Effector memory CD4-positive, alpha-beta T cell (primary cell): ENCODE measurements around the gene BTBD3.

Source experiments
- DNase-seq, 3 donors: peaks; one replicate each; pipeline ENCODE4 v3.0.0-alpha.2; 2020
- H3K27ac ChIP-seq: 2 replicates; pipeline ENCODE4 v1.7.0; 2013; ENCODE audit warnings: mild to moderate bottlenecking, low read length, moderate library complexity; ENCODE audit not compliant: insufficient read depth, poor library complexity, severe bottlenecking
- H3K27me3 ChIP-seq: replicated peaks from 2 replicates; pipeline ENCODE4 v1.7.0; 2013; ENCODE audit warnings: mild to moderate bottlenecking, low read length; ENCODE audit not compliant: insufficient read depth, control insufficient read depth, poor library complexity, severe bottlenecking
- H3K36me3 ChIP-seq: 2 replicates; pipeline ENCODE4 v1.7.0; 2013; ENCODE audit warnings: mild to moderate bottlenecking, low read length, moderate library complexity; ENCODE audit not compliant: control insufficient read depth, insufficient read depth
- H3K4me1 ChIP-seq: 2 replicates; pipeline ENCODE4 v1.7.0; 2013; ENCODE audit warnings: low read length, mild to moderate bottlenecking; ENCODE audit not compliant: control insufficient read depth, insufficient read depth, poor library complexity, severe bottlenecking
- H3K4me3 ChIP-seq: 2 replicates; pipeline ENCODE4 v1.7.0; 2013; ENCODE audit warnings: low read length, low read depth, mild to moderate bottlenecking; ENCODE audit not compliant: insufficient read depth, poor library complexity, severe bottlenecking
- H3K9me3 ChIP-seq: 2 replicates; pipeline ENCODE4 v1.7.0; 2013; ENCODE audit warnings: mild to moderate bottlenecking, low read length, moderate library complexity; ENCODE audit not compliant: control insufficient read depth

Gene BTBD3

GRCh38 chr20:11891776-11892545, 25.7 kb upstream of the BTBD3 start:
- no peak overlapping the region for H3K27ac ChIP-seq
- no peak for DNase-seq
- H3K27me3 ChIP-seq, result no peaks in the 10 kb centered on the region
- no peaks in the 10 kb centered on the region for H3K4me1 ChIP-seq
- H3K9me3 ChIP-seq, result no peaks in the 10 kb centered on the region
- no peak overlapping the region for H3K4me3 ChIP-seq
- no peaks in the 10 kb centered on the region for H3K36me3 ChIP-seq

- Histone ChIP-seq H3K4me1 (no peaks in the 10 kb centered on the region), H3K27me3 (no peaks in the 10 kb centered on the region), H3K36me3 (no peaks in the 10 kb centered on the region), H3K4me3 (no peak overlapping the region), H3K27ac (no peak overlapping the region), H3K9me3 (no peaks in the 10 kb centered on the region)
- DNase-seq, result no peak
These were observed 23.6 kb upstream of the BTBD3 start for GRCh38 chr20:11894062-11894461.

GRCh38 chr20:11895861-11896387, 21.8 kb upstream of the BTBD3 start:
- Histone ChIP-seq H3K27ac (no peak overlapping the region), H3K27me3 (no peaks in the 10 kb centered on the region), H3K36me3 (no peaks in the 10 kb centered on the region), H3K4me1 (no peaks in the 10 kb centered on the region), H3K9me3 (no peaks in the 10 kb centered on the region), H3K4me3 (no peak overlapping the region)
- DNase-seq, result no peak

GRCh38 chr20:11901127-11901526, 16.6 kb upstream of the BTBD3 start:
- Histone ChIP-seq H3K4me1 (no peaks in the 10 kb centered on the region), H3K36me3 (no peaks in the 10 kb centered on the region), H3K27me3 (no peaks in the 10 kb centered on the region), H3K27ac (no peak overlapping the region), H3K4me3 (no peak overlapping the region), H3K9me3 (peaks cover 3% of the 10 kb centered on the region)
- no peak for DNase-seq

GRCh38 chr20:11902285-11902697, 15.4 kb upstream of the BTBD3 start:
- H3K27me3 ChIP-seq, result no peaks in the 10 kb centered on the region
- DNase-seq, result no peak
- H3K9me3 ChIP-seq, result peaks cover 3% of the 10 kb centered on the region
- H3K36me3 ChIP-seq, result no peaks in the 10 kb centered on the region
- no peak overlapping the region for H3K27ac ChIP-seq
- H3K4me3 ChIP-seq, result no peak overlapping the region
- H3K4me1 ChIP-seq, result no peaks in the 10 kb centered on the region

- Histone ChIP-seq H3K27ac (no peak overlapping the region), H3K36me3 (no peaks in the 10 kb centered on the region), H3K4me1 (no peaks in the 10 kb centered on the region), H3K9me3 (peaks cover 3% of the 10 kb centered on the region), H3K27me3 (no peaks in the 10 kb centered on the region), H3K4me3 (no peak overlapping the region)
- no peak for DNase-seq
These were observed 12.1 kb upstream of the BTBD3 start for GRCh38 chr20:11905460-11906179.

GRCh38 chr20:11906626-11907480, 10.8 kb upstream of the BTBD3 start:
- H3K9me3 ChIP-seq, result peaks cover 3% of the 10 kb centered on the region
- no peaks in the 10 kb centered on the region for H3K4me1 ChIP-seq
- no peak overlapping the region for H3K27ac ChIP-seq
- H3K36me3 ChIP-seq, result no peaks in the 10 kb centered on the region
- no peaks in the 10 kb centered on the region for H3K27me3 ChIP-seq
- DNase-seq, result no peak
- no peak overlapping the region for H3K4me3 ChIP-seq

- H3K4me1 ChIP-seq, result no peaks in the 10 kb centered on the region
- H3K27ac ChIP-seq, result no peak overlapping the region
- H3K4me3 ChIP-seq, result no peak overlapping the region
These were observed 10.1 kb upstream of the BTBD3 start for GRCh38 chr20:11907621-11908020.

GRCh38 chr20:11912013-11912658, 5.6 kb upstream of the BTBD3 start:
- Histone ChIP-seq H3K27me3 (no peaks in the 10 kb centered on the region), H3K36me3 (no peaks in the 10 kb centered on the region), H3K4me1 (no peaks in the 10 kb centered on the region), H3K27ac (no peak overlapping the region), H3K4me3 (no peak overlapping the region), H3K9me3 (no peaks in the 10 kb centered on the region)
- no peak for DNase-seq

More at GRCh38 chr20:11907621-11908020, 10.1 kb upstream of the BTBD3 start:
- H3K36me3 ChIP-seq, result no peaks in the 10 kb centered on the region
- no peaks in the 10 kb centered on the region for H3K27me3 ChIP-seq
- H3K9me3 ChIP-seq, result peaks cover 3% of the 10 kb centered on the region
- no peak for DNase-seq
